DOHH2 (cell line): ENCODE data around the gene FOLR3.

Source experiments
- H3F3A ChIP-seq: fragments of 200-600 bp; sonication (generic), shearing (Covaris generic); 2 replicates; pipeline ENCODE4 v1.6.0; 2016; ENCODE audit warnings: antibody characterized with exemption, mild to moderate bottlenecking; ENCODE audit not compliant: control insufficient read depth, insufficient read depth
- H3K27ac ChIP-seq: fragments of 200-600 bp; sonication (generic); 2 replicates; pipeline ENCODE4 v1.5.1; 2014; ENCODE audit warnings: low read depth, mild to moderate bottlenecking, low read length, moderate library complexity
- H3K27me3 ChIP-seq: fragments of 200-600 bp; sonication (generic); 2 replicates; pipeline ENCODE4 v1.6.1; 2014; ENCODE audit warnings: mild to moderate bottlenecking, low read length, mixed read lengths; ENCODE audit not compliant: control insufficient read depth
- H3K36me3 ChIP-seq: fragments of 200-600 bp; sonication (generic); 2 replicates; pipeline ENCODE4 v1.6.1; 2014; ENCODE audit warnings: mild to moderate bottlenecking, low read length, moderate library complexity, mixed read lengths; ENCODE audit not compliant: control insufficient read depth
- H3K4me1 ChIP-seq: fragments of 200-600 bp; sonication (generic); 2 replicates; pipeline ENCODE4 v1.6.1; 2014; ENCODE audit warnings: mild to moderate bottlenecking, low read length, mixed read lengths; ENCODE audit not compliant: control insufficient read depth
- H3K4me2 ChIP-seq: fragments of 200-600 bp; sonication (generic); 2 replicates; pipeline ENCODE4 v1.6.0; 2014; ENCODE audit warnings: mild to moderate bottlenecking, low read length, moderate library complexity
- H3K4me3 ChIP-seq: fragments of 200-600 bp; sonication (generic); 2 replicates; pipeline ENCODE4 v1.5.1; 2014; ENCODE audit warnings: mild to moderate bottlenecking, low read length, mixed read lengths
- H3K79me2 ChIP-seq: fragments of 200-600 bp; sonication (generic); 2 replicates; pipeline ENCODE4 v1.6.1; 2014; ENCODE audit warnings: mild to moderate bottlenecking, low read length, mixed read lengths; ENCODE audit not compliant: control insufficient read depth
- H3K9me2 ChIP-seq: fragments of 200-600 bp; sonication (generic); replicated peaks from 2 replicates; pipeline ENCODE4 v1.6.1; 2014; ENCODE audit warnings: mild to moderate bottlenecking, low read length, mixed read lengths; ENCODE audit not compliant: control insufficient read depth
- H3K9me3 ChIP-seq: fragments of 200-600 bp; sonication (generic); 2 replicates; pipeline ENCODE4 v1.6.1; 2014; ENCODE audit warnings: antibody characterized with exemption, low read length, mixed read lengths; ENCODE audit not compliant: control insufficient read depth, insufficient read depth
- H4K20me1 ChIP-seq: fragments of 200-600 bp; sonication (generic); 2 replicates; pipeline ENCODE4 v1.6.0; 2014; ENCODE audit warnings: low read depth, mild to moderate bottlenecking, antibody characterized with exemption, low read length, moderate library complexity; ENCODE audit not compliant: control insufficient read depth, insufficient read depth
- CTCF ChIP-seq: fragments of 200-600 bp; sonication (generic); IDR thresholded peaks from one replicate; pipeline ENCODE4 v1.5.1; 2014; ENCODE audit warnings: antibody characterized with exemption, mild to moderate bottlenecking, low read depth, low read length; ENCODE audit not compliant: poor library complexity, severe bottlenecking
- EZH2phosphoT487 ChIP-seq: fragments of 200-600 bp; sonication (generic); IDR thresholded peaks from 2 replicates; pipeline ENCODE4 v1.6.1; 2017; ENCODE audit warnings: borderline replicate concordance, mild to moderate bottlenecking, antibody characterized with exemption, low read length, moderate library complexity, mixed read lengths

FOLR3 gene

DNA sequence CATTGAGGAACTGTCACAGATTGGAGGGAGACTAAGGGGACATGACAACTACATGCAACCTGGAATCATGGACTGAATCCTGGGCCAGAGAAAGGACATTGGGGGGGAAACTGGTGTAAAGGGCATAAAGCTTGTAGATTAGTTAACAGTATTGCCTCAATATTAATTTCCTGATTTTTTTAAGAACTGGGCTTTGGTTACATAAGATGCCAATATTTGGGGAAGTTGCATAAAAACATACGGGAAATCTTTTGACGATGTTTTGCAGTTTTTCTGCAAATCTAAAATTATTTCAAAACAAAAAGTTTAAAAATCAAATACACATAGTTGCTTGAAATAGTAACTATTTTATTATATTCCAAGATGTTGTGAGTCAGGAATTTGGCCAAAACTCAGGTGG, 2.9 kb upstream of the FOLR3 start:
- H3K27ac ChIP-seq = no peak overlapping the region
- no peaks in the 10 kb centered on the region for H3K4me1 ChIP-seq
- H3K9me2 ChIP-seq = no peaks in the 10 kb centered on the region
- no peaks in the 10 kb centered on the region for H3F3A ChIP-seq
- TF ChIP-seq EZH2phosphoT487 (no peak), CTCF (no peak)
- H3K9me3 ChIP-seq = peaks cover 20% of the 10 kb centered on the region
- H3K27me3 ChIP-seq = peaks cover 9% of the 10 kb centered on the region
- H4K20me1 ChIP-seq = no peaks in the 10 kb centered on the region
- H3K4me2 ChIP-seq = no peak overlapping the region
- no peaks in the 10 kb centered on the region for H3K36me3 ChIP-seq
- no peaks in the 10 kb centered on the region for H3K79me2 ChIP-seq
- no peak overlapping the region for H3K4me3 ChIP-seq

DNA sequence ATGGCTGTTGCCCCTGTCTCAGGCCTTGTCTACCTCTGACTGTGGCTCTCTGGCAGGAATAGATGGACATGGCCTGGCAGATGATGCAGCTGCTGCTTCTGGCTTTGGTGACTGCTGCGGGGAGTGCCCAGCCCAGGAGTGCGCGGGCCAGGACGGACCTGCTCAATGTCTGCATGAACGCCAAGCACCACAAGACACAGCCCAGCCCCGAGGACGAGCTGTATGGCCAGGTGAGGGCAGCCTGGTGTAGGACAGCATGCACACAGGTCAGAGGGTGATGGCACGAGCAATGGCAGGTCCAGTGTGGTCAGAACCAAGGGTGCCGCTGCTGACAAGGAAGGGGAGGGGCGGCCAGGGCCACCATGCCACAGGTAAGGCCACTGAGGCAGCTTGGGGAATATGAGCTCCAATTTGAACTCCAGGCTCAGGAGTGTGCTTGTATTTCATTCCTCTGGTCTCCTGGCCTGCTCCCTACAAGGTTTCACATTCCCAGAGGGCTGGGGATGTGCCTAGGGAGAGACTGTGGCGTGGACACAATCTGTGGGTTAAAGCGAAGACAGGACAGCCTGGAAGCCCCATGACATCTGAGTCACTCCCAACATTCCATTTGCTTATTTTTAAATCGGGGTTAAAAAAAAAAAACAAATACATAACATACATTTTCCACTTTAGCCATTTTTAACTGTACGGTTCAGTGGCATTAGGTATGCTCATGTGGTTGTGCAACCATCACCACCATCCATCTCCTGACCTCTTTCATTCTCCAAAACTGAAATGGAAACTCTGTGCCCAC, 562 bp downstream of the FOLR3 start:
- Histone ChIP-seq H3K27ac (no peak overlapping the region), H3F3A (no peaks in the 10 kb centered on the region), H3K36me3 (no peaks in the 10 kb centered on the region), H3K4me3 (no peak overlapping the region), H3K79me2 (no peaks in the 10 kb centered on the region), H3K9me2 (no peaks in the 10 kb centered on the region), H3K9me3 (no peaks in the 10 kb centered on the region), H3K4me2 (no peak overlapping the region), H4K20me1 (no peaks in the 10 kb centered on the region), H3K27me3 (peaks cover 11% of the 10 kb centered on the region), H3K4me1 (no peaks in the 10 kb centered on the region)
- TF ChIP-seq EZH2phosphoT487 (no peak), CTCF (no peak)

DNA sequence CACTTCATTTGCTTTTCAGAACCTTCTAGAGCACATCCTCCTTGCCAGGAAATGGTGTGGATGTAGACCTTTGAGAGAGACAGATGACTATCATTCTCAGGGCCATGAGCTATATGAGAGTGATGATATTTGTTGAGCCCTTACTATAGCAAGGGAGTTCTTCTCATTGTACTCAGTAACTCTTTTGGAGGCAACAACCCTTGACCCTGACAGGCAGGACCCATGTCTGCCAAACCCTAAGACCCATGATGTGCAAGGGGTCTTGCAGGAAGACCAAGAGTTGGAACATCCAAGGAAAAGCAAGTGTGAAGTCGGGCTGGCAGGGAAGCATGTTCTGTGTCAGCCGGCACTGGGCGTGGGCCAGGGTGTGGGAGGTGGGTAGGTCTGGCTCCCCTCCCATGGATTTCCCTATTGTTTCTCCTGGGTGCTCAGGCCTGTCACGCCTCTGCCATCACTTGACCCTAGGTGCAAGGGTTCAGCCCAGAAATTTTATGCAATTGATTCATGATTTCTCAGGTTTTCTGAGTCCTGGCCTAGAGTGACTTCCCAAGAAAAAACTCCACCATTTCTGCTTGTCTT, 1.2 kb downstream of the FOLR3 start:
- Histone ChIP-seq H3K4me3 (no peak overlapping the region), H3K79me2 (no peaks in the 10 kb centered on the region), H3K4me2 (no peak overlapping the region), H3K36me3 (no peaks in the 10 kb centered on the region), H3K9me2 (no peaks in the 10 kb centered on the region), H3K4me1 (no peaks in the 10 kb centered on the region), H3F3A (no peaks in the 10 kb centered on the region), H4K20me1 (no peaks in the 10 kb centered on the region), H3K9me3 (no peaks in the 10 kb centered on the region), H3K27me3 (peaks cover 18% of the 10 kb centered on the region), H3K27ac (no peak overlapping the region)
- TF ChIP-seq EZH2phosphoT487 = no peak
- no peak for TF ChIP-seq CTCF
